Skeletal muscle satellite cell (primary cell): ENCODE measurements around the gene MXD1.
"Not testable (repeated sequence)": the region's sequence is repeated elsewhere in the genome, so short reads cannot be mapped to it uniquely, and the experiment has no call there.

Experiments used
- H3K27me3 ChIP-seq: 2 replicates; pipeline ENCODE4 v1.7.0; 2013; ENCODE audit warnings: low read length; ENCODE audit not compliant: control insufficient read depth, insufficient read depth
- H3K36me3 ChIP-seq: 2 replicates; pipeline ENCODE4 v1.7.0; 2013; ENCODE audit warnings: mild to moderate bottlenecking, control low read depth, low read length; ENCODE audit not compliant: insufficient read depth
- H3K4me1 ChIP-seq: 2 replicates; pipeline ENCODE4 v1.7.0; 2013; ENCODE audit warnings: low read length; ENCODE audit not compliant: control insufficient read depth, insufficient read depth
- H3K4me2 ChIP-seq: 2 replicates; pipeline ENCODE4 v1.7.0; 2013; ENCODE audit warnings: mild to moderate bottlenecking, low read length
- H3K4me3 ChIP-seq: 2 replicates; pipeline ENCODE4 v1.7.0; 2013; ENCODE audit warnings: low read length
- H3K9ac ChIP-seq: 2 replicates; pipeline ENCODE4 v1.7.0; 2013; ENCODE audit warnings: mild to moderate bottlenecking, low read depth, low read length, moderate library complexity
- H3K9me3 ChIP-seq: replicated peaks from 2 replicates; pipeline ENCODE4 v1.7.0; 2013; ENCODE audit warnings: mild to moderate bottlenecking, control low read depth, low read length

MXD1 gene

GRCh38 chr2:69947325-69947931, 32.5 kb downstream of the MXD1 start:
- Histone ChIP-seq H3K9me3 (no peaks in the 10 kb centered on the region), H3K4me1 (peaks cover 24% of the 10 kb centered on the region), H3K27me3 (no peaks in the 10 kb centered on the region), H3K36me3 (no peaks in the 10 kb centered on the region), H3K4me3 (no peak overlapping the region), H3K9ac (no peak overlapping the region), H3K4me2 (no peak overlapping the region)

GRCh38 chr2:69948032-69948962, 33.4 kb downstream of the MXD1 start:
- no peaks in the 10 kb centered on the region for H3K36me3 ChIP-seq
- no peak overlapping the region for H3K4me3 ChIP-seq
- H3K9ac ChIP-seq, result no peak overlapping the region
- no peaks in the 10 kb centered on the region for H3K9me3 ChIP-seq
- no peaks in the 10 kb centered on the region for H3K27me3 ChIP-seq
- H3K4me2 ChIP-seq, result peak overlapping the region; percentile 48
- H3K4me1 ChIP-seq, result peaks cover 24% of the 10 kb centered on the region

- Histone ChIP-seq H3K4me1 (peaks cover 24% of the 10 kb centered on the region), H3K27me3 (no peaks in the 10 kb centered on the region), H3K9me3 (no peaks in the 10 kb centered on the region)
Observed at GRCh38 chr2:69948963-69949645, 34.2 kb downstream of the MXD1 start.

DNA sequence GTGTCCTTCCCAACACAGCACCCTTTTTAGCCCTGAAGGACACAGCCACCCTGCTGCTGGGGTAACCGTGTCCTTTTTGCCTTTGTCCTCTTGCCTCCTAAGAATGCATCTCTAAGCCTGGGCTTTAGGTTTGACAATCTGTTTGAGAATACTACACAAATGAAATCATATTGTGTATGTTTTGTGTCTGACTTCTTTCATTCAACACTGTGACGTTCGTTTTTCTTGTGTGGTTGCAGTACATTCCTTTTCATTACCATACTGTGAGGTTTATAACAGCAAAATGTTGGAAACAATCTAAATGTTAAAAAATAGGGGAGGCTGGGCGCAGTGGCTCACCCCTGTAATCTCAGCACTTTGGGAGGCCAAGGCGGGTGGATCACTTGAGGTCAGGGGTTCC, 35.3 kb downstream of the MXD1 start:
- Histone ChIP-seq H3K27me3 (peaks cover 8% of the 10 kb centered on the region), H3K36me3 (no peaks in the 10 kb centered on the region), H3K4me1 (peaks cover 23% of the 10 kb centered on the region), H3K9ac (no peak overlapping the region), H3K4me2 (no peak overlapping the region), H3K9me3 (no peaks in the 10 kb centered on the region), H3K4me3 (no peak overlapping the region)

More at GRCh38 chr2:69948963-69949645, 34.2 kb downstream of the MXD1 start:
- H3K36me3 ChIP-seq, result no peaks in the 10 kb centered on the region
- H3K4me3 ChIP-seq, result no peak overlapping the region
- no peak overlapping the region for H3K9ac ChIP-seq
- H3K4me2 ChIP-seq, result no peak overlapping the region

DNA sequence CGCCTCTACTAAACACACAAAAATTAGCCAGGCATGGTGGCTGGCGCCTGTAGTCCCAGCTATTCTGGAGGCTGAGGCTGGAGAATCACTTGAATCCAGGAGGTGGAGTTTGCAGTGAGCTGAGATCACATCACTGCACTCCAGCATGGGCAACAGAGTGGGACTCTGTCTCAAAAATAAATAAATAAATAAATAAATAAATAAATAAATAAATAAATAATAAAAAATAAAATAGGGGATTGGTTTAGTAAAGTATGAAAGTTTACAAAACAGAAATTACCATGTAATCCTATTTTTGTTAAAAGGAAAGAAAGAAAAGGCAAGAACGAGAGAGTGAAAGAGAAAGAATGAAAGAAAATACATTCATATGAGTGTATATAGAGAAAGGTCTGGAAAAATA, 35.8 kb downstream of the MXD1 start:
- H3K9ac ChIP-seq, H3K9me3 ChIP-seq, H3K4me3 ChIP-seq, H3K36me3 ChIP-seq, H3K4me2 ChIP-seq: not testable (repeated sequence)
- H3K4me1 ChIP-seq, result peaks cover 19% of the 10 kb centered on the region
- peaks cover 12% of the 10 kb centered on the region for H3K27me3 ChIP-seq

DNA sequence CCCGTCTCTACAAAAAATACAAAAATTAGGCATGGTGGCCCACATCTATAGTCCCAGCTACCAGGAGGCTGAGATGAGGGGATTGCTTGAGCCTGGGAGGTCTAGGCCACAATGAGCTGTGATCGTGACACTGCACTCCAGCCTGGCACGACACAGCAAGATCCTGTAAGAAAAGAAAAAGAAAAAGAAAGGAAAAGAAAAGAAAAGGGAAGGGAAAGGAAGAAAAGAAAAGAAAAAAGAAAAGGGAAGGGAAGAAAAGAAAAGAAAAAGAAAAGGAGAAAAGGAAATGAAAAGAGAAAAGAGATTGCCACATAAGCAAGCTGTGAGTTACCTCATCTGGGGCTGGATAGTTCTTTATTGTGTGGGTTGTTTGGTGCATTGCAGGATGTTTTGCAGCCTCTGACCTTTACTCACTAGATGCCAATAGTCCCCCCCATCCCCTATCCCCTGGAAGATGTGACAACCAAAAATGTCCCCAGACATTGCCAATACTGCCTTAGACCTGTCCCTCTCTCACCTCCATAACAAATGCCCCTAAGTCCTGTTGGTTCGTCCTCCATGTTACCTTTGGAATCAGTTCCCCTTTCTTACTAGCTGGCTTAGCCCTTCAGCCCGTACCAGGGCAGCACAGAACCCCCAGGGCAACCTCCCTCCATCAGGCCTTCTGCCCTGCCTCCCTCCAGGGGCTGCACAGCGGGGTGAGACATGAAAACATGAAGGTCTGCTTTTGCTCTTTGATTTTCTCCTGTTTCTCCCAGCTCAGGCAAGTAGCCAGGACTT, 37.6 kb downstream of the MXD1 start:
- no peak overlapping the region for H3K4me3 ChIP-seq
- no peaks in the 10 kb centered on the region for H3K36me3 ChIP-seq
- no peaks in the 10 kb centered on the region for H3K9me3 ChIP-seq
- peaks cover 25% of the 10 kb centered on the region for H3K27me3 ChIP-seq
- H3K4me1 ChIP-seq, result peaks cover 5% of the 10 kb centered on the region
- no peak overlapping the region for H3K4me2 ChIP-seq
- no peak overlapping the region for H3K9ac ChIP-seq

DNA sequence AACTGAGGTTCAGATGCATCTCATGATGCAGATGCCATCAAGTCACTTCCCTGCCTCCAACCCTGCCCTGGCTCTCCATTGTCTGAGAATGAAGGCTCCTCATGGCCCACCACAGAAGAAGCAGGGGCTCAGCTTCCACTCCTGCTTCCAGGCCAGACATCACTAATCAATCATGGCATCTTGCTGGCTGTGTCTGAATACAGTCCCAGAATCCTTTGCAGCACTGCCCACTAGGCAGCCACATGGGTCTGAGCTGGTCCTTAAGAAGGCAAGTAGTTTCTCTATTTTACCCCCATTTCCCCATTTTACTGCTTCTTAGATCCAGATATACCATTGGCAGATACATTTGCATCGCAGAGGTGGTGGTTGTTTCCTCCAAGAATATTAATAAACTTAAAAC, 39.2 kb downstream of the MXD1 start:
- H3K9ac ChIP-seq, result no peak overlapping the region
- H3K27me3 ChIP-seq, result peaks cover 41% of the 10 kb centered on the region
- H3K4me2 ChIP-seq, result no peak overlapping the region
- H3K4me1 ChIP-seq, result no peaks in the 10 kb centered on the region
- no peaks in the 10 kb centered on the region for H3K9me3 ChIP-seq
- H3K36me3 ChIP-seq, result no peaks in the 10 kb centered on the region
- H3K4me3 ChIP-seq, result no peak overlapping the region

GRCh38 chr2:69955029-69955428, 40.1 kb downstream of the MXD1 start:
- no peaks in the 10 kb centered on the region for H3K4me1 ChIP-seq
- H3K4me3 ChIP-seq, result no peak overlapping the region
- no peak overlapping the region for H3K4me2 ChIP-seq
- no peaks in the 10 kb centered on the region for H3K9me3 ChIP-seq
- peaks cover 50% of the 10 kb centered on the region for H3K27me3 ChIP-seq
- no peak overlapping the region for H3K9ac ChIP-seq
- no peaks in the 10 kb centered on the region for H3K36me3 ChIP-seq

DNA sequence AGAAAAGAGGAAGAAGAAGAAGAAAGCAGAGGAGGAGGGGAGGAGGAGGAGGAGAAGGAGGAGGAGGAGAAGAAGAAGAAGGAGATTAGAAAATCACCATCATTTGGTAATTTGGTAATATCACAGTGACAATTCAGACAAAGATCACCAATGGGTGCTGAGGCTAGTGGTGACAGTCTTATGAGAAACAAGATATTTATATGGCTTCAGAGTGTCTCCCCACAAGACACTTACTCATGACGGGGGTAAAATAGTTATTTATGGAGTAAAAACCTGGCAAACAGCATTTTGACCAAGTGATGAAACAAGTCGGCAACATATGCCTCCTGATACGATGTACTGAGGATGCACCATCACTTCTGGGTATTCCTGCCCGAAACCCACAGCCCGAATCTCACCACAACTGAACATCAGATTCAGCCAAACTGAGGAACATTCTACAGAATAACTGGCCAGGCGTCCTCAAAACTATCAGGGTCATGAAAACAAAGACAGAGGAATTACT, 41.6 kb downstream of the MXD1 start:
- Histone ChIP-seq H3K27me3 (peaks cover 57% of the 10 kb centered on the region), H3K4me3 (no peak overlapping the region), H3K4me2 (no peak overlapping the region), H3K4me1 (no peaks in the 10 kb centered on the region), H3K9me3 (no peaks in the 10 kb centered on the region), H3K9ac (no peak overlapping the region), H3K36me3 (no peaks in the 10 kb centered on the region)

DNA sequence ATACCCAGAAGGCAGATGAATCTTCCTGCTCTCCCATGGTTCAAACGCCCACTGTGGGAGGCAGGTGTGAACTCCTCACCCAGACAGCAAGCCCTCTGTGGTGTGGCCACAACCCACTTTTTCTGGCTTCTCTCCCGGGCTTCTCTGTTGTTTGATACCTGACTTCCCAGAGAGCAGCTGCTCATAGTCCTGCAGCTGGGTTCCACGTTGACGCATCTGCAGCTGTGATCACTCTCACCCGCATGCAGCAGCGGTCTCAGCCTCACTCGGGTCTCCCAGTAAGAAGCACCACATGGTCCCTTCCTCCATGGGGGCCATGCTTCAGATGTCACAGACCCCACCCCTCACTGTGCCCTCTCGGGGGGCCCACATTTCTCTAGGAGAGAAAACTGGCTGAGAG, 43.1 kb downstream of the MXD1 start:
- no peak overlapping the region for H3K4me2 ChIP-seq
- H3K4me1 ChIP-seq, result no peaks in the 10 kb centered on the region
- no peaks in the 10 kb centered on the region for H3K9me3 ChIP-seq
- H3K36me3 ChIP-seq, result no peaks in the 10 kb centered on the region
- peaks cover 60% of the 10 kb centered on the region for H3K27me3 ChIP-seq
- no peak overlapping the region for H3K4me3 ChIP-seq
- no peak overlapping the region for H3K9ac ChIP-seq

GRCh38 chr2:69958480-69958879, 43.6 kb downstream of the MXD1 start:
- Histone ChIP-seq H3K9ac (no peak overlapping the region), H3K27me3 (peaks cover 63% of the 10 kb centered on the region), H3K4me3 (no peak overlapping the region), H3K4me1 (no peaks in the 10 kb centered on the region), H3K9me3 (no peaks in the 10 kb centered on the region), H3K4me2 (no peak overlapping the region), H3K36me3 (no peaks in the 10 kb centered on the region)
